Right forelimb (tissue), 1 donor: ENCODE data around the gene PSMD13.

Experiments used
- DNase-seq: peaks from one replicate; pipeline ENCODE4 v3.0.0-alpha.2; 2018

The PSMD13 gene

DNA sequence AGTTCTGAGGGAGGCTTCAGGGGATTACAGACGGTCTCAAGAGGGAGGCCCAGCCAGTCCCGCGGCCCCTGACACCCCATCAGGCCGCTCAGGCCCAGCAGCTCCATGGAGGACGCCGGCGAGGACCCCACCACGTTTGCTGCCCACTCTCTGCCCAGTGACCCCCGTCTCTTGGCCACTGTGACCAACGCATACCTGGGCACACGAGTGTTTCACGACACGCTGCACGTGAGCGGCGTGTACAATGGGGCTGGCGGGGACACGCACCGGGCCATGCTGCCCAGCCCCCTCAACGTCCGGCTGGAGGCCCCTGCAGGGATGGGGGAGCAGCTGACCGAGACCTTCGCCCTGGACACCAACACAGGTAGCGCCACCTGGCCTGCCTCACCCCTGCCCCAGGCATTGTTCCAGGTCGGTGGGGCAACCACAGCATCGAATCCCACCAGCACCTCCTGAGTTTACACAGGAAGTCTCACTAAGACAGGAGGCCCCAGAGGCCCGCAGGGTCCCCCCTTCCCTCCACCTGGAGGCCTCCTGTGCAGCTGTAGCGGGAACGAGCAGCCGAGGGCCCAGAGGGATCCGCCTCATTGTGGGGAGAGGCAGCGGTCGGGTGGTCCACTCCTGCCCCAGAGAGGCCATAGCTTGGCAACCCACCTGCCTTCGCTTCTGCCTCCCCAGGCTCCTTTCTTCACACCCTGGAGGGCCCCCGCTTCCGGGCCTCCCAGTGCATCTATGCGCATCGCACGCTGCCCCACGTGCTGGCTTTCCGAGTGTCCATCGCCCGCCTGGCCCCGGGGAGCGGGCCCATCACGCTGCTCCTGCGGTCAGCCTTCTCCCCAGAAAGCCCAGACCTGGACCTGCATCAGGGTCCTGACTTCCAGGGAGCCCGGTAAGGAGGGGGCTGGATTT is 53.2 kb downstream of the PSMD13 start:
- peak; percentile 44 for DNase-seq

DNA sequence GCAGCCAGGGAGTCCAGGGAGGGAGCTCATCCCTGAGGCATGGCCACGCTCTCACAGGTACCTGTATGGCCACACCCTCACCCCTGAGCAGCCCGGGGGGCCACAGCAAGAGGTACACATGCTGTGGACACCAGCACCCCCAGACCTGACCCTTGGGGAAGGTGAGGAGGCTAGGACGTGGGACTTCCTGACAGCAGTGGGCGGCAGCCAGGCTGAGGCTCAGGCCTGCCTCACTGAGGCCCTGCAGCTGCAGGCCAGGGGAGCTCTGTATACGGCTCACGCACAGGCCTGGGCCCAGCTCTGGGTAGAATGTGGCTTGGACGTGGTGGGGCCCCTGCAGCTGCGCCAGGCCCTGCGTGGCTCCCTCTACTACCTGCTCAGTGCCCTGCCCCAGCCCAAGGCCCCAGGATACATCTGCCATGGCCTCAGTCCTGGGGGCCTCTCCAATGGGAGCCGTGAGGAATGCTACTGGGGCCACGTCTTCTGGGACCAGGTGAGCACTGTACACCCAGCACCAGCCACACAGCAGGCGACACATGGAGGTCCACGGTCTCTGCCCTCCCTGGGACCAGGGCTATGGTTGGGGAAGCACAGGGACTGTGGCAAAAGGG is 54.0 kb downstream of the PSMD13 start:
- DNase-seq = peak; percentile 33

DNA sequence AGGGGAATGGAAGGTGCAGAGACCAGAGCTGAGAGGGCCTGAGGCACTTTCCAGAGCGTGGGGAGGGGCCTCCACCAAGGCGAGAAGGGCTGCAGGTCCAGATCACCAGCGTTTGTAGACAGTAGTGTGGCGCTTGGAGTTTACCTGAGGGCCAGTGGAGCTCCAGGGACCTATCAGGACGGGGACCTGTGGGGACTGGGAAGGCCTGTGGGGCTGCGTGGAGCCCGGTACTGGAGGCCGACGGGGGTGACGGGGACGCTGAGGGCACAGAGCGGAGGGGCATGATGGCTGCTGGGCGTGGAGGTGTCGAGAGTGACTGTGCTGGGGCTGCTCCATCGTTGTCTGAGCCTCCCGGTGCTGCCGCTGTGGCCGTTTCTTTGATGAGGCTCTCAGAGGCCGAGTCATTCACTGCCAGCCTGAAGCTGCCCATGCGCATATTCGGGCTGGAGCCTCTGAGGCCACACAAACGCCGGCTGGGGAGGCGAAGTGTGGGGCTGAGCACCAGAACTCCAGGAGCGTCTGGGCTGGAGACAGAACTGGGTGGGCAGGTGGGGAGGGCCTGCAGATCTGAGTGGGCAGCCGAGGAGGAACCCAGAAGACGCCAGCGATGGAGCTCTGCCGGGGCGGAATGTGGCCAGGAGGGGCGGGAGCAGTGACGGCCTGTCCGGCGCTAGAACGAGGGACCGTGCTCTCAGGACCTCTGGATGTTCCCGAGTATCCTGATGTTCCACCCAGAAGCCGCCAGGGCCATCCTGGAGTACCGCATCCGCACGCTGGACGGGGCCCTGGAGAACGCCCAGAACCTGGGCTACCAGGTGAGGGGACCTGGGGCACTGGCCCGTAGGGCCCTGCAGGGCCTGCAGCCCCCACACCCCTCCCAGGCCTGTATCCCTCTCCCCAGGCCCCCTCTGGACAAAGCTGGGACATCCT is 54.8 kb downstream of the PSMD13 start:
- DNase-seq = peak; percentile 35

DNA sequence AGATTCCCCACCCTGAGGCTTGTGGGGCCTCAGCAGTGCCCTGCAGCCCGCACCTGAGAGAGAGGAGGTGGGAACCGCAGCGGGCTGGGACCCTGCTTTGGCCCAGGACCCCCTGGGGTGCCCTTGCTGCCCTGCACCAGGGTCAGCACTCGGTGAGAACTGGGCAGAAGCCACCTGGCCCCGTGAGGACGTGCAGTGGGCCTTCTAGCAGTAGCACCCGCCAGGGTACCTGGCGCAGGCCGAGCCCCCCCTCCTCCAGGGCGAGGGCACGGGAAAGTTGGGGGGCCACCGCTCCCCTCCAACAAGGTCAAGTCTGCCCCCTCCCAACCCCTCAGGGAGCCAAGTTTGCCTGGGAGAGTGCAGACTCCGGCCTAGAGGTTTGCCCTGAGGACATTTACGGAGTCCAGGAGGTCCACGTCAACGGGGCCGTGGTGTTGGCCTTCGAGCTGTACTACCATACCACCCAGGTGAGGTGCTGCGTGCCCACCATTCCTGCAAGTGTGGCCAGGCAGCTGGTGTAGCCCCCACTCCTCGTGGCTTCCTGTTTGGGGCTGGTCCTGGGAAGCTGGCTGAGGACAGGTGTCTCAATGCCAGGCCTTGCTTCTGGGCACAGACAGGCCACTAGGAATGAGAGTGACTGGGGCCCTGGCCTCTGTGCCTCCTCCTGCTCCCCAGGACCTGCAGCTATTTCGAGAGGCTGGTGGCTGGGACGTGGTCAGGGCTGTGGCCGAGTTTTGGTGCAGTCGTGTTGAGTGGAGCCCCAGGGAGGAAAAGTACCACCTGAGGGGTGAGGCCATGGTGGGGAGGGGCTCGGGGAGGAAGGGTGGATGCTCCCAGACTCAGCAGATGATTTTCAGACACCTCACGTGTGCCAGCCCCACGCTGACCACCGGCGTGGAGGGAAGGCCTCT is 55.7 kb downstream of the PSMD13 start:
- DNase-seq = no peak

DNA sequence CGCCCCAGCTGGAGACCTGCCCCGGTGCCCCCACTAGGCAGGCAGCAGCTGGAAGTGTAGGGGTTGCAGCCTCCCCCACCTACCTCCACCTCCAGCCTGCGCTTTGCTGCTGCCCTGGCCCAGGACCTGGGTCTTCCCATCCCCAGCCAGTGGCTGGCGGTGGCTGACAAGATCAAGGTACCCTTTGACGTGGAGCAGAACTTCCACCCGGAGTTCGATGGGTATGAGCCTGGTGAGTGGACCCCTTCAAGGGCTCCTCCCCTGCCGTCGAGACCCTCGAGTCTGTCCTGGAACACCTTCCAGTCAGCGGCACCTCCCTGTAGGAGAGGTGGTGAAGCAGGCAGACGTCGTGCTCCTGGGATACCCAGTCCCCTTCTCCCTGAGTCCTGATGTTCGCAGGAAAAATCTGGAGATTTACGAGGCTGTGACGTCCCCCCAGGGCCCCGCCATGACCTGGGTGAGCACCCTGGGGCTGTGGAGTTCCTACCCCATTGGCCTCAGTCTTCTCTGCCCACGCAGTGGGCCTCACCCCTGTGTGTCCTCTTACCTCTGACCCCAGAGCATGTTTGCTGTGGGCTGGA is 56.6 kb downstream of the PSMD13 start:
- DNase-seq = no peak

DNA sequence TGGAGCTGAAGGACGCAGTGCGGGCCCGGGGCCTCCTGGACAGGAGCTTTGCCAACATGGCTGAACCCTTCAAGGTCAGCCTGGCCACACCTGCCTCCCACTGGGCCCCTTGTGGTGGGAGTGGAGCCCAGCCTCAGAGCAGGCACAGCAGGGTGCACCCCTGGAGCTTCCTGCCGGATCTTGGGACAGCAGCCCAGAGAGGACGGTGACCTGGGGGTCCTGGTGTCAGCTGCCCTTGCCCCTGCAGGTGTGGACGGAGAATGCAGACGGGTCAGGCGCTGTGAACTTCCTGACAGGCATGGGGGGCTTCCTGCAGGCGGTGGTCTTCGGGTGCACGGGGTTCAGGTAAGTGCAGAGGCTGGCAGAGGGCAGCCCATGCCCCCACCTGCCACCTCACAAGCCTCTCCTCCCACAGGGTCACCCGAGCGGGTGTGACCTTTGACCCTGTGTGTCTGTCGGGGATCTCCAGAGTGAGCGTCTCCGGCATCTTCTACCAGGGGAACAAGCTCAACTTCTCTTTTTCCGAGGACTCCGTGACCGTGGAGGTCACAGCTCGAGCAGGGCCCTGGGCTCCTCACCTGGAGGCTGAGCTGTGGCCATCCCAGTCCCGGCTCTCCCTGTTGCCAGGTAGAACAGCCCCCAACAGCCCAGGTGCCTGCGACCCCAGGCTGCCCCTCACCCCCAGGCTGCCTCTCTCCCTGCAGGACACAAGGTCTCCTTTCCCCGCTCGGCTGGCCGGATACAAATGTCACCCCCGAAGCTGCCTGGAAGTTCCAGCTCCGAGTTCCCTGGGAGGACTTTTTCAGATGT is 57.3 kb downstream of the PSMD13 start:
- DNase-seq = no peak

DNA sequence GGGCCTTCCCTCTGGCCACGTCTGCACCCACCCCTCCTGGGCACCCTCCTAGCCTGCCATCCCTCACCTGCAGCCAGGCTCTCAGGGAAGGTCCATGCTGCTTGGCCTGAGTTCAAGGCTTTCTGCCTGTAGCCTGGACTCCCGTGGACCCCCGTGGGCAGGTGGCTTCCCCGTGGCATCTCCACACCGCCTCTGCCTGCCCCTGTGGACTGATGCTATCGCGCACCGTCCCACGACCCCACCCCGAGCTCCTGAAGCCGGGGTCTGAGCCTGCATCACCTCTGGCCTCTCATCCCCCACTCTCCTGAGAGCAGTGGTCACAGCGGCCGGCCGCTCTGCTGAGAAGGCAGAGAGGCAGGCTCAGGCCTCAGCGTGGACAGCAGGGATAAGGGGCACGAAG is 58.0 kb downstream of the PSMD13 start:
- no peak for DNase-seq

DNA sequence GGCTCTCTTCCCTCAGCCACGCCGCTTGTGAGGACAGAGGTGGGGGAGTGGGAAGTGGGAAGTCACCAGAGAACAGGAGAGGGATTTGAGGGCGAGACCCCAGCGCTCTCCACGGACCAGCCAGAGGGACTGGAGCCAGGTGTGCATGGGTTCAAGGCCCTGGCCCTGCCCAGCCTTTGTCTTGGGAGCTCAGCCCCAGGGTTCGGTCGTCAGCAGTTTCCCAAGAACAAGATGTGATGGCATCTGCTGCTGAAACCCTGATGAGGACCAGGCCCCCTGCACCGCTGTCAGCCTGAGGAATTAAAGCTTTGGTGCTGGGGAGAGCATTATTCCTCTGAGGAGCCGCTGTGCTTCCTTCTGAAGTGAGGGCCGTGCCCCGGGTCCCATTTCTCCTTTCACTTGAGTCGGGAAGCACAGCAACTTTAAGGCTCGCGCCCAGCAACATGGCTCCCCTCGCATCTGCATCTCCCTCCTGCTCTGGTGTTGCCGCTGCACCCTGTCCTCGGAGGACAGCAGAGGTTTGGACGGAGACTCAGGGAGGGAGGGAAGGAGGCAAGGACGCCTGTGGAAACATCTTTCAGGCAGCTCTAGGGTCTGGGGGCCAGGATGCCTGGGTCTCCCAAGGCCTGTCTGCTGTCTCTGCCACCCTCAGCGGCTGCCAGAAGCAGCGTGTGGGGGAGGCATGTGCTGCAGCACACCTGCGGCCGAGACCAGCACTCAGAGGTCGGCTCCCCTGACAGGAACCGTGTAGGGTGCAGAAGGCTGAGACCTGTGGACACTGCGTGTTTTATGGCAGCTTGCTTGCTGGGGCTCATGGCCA is 58.8 kb downstream of the PSMD13 start:
- no peak for DNase-seq

DNA sequence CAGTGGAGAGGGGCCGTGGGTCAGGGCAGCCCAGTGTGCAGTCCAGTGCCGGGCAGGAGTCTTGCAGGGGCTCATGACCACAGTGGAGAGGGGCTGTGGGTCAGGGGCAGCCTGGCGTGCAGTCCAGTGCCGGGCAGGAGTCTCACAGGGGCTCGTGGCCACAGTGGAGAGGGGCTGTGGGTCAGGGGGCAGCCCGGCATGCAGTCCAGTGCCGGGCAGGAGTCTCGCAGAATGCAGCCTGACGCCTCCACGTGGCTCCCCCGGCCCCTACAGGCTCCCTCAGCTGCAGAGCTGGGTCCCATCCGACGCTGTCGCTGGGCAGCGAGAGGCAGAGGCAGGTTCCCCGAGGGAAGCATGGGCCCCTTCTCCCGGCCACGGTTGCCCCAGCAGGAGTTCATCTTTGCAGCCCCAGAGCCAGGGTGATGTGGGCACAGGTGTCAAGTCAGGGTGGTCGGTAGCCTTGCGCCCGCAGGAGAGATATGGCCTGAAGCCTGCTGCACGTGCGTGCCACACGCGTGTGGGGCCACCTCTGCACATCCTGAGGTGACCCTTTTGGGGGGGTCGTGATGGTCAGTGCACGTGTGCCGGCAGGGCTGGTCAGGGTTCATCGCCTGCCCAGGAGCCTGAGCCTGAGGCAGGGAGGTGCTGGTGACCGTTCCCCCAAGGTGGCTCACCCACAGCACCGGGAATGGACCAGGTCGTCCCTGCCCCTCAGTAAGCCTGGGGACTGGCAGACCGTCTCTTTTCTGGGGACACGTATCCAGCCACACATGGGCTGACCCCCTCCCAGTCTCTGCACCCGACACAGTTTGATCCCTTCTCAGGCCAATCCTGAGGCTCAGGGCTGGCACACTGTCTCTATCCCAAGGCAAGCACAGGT is 59.6 kb downstream of the PSMD13 start:
- no peak for DNase-seq

DNA sequence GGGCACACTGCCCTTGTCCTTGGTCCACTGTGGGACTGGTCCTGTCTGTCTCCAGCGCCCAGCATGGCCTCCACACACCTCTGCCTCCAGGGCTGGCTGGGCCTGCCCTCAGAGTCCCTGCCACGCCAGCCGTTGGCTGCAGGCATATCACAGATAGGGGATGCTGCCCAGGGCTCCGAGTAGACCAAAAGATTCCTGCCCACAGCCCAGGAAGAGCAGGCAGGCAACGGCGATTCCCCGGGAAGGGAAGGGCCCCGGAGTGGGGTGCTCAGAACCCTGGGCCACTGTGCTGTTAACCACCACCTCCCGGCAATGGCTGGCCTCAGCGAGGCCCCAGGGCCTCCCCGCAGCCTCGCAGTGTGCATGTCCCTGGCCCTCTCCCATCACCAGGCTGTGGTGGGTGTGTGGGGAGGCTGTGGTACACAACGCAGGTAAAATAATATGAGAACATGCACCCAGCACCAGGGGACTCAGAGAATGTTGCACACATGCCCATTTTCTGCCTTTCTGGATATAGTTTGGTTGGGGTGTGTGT is 60.3 kb downstream of the PSMD13 start:
- no peak for DNase-seq

DNA sequence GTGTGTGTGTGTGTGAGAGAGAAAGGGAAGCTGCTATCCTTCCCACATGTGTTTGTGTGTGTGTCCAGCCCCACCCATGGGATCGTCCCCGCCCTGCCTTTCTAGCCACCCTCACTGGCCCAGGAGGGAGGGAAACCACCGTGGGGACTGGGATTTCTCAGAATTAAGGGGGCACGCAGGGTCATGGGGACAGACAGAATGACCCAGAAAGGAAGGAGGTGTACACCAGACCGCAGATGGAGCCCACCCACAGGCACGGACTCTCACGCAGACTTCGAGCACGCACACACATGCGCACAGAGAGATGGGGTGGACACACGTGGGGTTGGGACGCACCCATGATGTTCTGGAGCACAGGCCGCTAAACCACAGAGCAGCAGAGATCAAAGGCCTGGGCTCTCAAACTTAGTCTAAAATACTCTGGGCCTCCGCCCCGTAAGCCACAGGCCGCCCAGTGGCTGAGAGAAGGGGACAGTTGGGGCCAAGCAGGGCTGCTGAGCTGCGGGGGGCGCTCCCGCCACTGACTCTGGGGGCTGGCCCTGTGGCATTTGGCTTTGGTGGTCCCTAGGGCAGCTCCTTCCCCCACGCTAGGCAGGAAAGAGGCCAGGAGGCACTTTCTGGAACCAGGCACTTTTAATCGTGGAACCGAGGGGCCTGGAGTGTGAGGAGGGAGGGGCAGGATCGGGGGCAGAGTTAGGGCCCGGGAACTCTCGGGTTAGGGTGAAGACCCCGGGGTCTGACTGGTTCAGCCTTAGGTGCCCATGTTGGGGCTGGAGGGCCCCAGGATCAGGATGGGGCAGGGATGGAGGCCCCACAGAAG is 61.0 kb downstream of the PSMD13 start:
- DNase-seq = no peak

DNA sequence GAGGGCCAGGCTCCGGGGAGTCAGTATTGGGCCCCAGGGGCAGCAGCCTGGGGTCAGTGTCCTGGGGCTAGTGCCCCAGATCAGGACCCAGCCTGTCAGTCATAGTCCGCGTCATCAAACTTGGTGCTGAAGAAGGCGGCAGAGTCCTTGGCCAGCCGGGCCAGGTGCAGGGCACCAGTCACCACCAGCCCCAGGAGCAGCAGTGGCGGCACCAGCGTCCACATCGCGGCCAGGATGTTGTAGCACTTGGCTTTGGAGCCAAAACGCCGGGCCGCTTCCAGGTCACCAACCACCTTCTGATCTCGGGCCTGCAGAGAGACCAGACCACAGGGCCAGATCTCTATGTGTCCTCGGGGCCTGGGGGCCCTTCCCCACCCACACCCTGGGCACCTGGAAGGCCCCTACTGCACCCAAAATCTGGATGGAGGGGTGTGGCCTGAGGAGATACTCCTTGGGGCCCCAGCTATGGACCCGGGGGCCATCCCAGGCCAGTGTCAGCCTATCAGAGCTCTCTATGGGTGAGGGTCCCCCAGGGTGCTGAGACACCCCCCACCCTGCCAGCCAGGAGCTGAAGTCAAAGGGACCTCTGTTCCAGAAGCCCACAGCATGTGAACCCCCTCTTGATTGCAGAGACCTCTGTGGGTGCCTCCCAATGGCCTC is 61.8 kb downstream of the PSMD13 start:
- DNase-seq = no peak

DNA sequence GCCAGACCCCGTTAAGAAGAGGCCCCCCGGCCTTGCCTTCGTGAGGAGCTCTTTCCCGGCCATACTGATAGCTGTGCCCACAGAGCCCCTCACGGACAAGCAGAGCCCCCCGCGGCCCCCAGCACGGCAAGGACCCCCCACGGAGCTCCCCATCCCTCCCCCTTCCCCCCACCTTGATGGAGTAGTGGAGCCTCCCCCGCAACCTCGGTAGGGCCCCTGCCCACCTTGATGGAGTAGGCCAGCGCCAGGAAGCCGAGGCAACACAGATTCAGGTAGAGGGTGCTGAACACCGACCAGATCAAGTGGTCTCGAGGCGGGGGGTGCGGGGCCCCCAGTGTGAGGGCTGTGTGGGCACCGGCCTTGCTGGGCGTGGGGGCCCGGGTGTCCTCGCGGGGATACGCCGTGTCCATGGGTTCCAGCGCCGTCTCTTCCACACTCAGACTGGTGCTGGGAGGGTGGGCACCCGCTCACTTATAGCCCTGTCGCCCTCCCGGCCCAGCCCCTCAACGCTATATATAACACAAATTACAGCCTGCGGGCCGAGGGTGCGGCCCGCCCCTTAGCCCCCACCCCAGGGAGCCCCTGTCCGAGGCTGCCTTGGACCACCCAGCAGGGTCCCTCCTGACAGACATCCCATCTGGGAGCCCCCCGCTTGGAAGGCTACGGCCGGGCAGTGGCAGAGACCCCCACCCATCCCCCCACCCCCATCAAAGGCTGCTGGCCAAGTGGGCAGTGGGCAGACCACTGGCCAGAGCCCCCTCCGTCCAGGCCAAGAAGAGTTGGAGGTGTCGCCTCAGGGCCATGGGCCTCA is 62.5 kb downstream of the PSMD13 start, which contains the start of gene IFITM5:
IFITM5 (minus strand) TSS at position 446 of the 811 bp plus-strand sequence; CDS start at position 410, 36 bp downstream.
- DNase-seq = no peak

DNA sequence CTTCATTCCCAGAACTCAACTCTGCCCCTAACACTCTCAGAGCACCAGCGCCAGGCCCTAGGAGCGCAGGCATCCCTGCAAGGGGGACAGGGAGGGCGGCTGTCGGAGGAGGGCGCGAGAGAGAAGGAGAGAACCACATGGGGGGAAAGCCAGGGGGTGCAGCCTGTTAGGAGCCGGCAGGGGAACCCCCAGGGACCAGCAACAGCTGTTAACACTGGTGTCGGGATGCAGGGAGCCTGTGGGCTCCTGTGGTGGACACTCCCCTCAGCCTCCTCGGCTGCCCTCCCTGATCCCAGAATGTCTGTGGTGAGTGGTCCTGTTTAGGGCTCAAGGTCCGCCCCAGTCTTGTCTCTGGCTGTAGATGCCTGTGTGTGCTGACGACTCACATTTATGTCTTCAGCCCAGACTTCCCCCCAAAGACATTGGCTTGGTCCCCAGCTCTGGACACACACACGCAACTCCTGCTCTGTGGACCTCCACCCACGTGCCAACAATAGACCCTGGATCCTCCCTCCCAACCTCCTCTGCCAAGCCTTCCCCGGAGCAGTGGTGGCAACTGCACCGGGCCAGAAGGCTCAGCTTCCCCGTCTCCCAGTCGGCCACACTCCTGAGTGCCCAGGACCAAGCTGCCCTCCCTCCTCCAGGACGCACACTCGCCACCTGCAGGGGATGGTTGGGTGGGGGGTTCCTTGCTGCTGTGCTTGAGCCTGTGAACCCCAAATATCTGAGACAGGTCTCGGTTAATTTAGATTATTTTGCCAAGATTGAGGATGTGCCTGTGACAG is 63.4 kb downstream of the PSMD13 start:
- no peak for DNase-seq
